ENCODE measurements around the gene PRMT3.

DNA sequence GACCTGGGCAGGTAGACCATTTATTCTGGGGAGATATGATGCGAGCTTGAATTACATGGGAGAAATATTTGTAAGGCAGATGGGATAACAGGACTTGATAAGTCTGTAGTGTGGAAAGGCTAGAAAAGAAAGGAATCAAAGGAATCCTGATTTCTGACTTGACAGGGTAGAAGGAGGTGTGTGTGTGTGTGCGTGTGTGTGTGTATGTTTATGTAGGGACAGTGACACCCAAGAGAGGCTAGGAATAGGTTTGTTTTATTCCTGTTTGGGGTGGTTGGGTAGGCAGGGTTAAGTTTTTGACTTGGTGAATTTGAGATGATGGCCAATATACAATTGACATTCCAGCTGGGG lies 24.4 kb upstream of the PRMT3 start:
- TF ChIP-seq RELA (CRISPR knock-in tag; IDR thresholded peaks at IDR 0.05; ENCODE audit: borderline replicate concordance) = no peak
- TF ChIP-seq, protein P1, sequence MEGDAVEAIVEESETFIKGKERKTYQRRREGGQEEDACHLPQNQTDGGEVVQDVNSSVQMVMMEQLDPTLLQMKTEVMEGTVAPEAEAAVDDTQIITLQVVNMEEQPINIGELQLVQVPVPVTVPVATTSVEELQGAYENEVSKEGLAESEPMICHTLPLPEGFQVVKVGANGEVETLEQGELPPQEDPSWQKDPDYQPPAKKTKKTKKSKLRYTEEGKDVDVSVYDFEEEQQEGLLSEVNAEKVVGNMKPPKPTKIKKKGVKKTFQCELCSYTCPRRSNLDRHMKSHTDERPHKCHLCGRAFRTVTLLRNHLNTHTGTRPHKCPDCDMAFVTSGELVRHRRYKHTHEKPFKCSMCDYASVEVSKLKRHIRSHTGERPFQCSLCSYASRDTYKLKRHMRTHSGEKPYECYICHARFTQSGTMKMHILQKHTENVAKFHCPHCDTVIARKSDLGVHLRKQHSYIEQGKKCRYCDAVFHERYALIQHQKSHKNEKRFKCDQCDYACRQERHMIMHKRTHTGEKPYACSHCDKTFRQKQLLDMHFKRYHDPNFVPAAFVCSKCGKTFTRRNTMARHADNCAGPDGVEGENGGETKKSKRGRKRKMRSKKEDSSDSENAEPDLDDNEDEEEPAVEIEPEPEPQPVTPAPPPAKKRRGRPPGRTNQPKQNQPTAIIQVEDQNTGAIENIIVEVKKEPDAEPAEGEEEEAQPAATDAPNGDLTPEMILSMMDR (IDR thresholded peaks at IDR 0.05) = no peak
- TF ChIP-seq, protein P2, sequence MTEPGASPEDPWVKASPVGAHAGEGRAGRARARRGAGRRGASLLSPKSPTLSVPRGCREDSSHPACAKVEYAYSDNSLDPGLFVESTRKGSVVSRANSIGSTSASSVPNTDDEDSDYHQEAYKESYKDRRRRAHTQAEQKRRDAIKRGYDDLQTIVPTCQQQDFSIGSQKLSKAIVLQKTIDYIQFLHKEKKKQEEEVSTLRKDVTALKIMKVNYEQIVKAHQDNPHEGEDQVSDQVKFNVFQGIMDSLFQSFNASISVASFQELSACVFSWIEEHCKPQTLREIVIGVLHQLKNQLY (CRISPR knock-in tag; IDR thresholded peaks at IDR 0.05) = no peak
- TF ChIP-seq, protein P3, sequence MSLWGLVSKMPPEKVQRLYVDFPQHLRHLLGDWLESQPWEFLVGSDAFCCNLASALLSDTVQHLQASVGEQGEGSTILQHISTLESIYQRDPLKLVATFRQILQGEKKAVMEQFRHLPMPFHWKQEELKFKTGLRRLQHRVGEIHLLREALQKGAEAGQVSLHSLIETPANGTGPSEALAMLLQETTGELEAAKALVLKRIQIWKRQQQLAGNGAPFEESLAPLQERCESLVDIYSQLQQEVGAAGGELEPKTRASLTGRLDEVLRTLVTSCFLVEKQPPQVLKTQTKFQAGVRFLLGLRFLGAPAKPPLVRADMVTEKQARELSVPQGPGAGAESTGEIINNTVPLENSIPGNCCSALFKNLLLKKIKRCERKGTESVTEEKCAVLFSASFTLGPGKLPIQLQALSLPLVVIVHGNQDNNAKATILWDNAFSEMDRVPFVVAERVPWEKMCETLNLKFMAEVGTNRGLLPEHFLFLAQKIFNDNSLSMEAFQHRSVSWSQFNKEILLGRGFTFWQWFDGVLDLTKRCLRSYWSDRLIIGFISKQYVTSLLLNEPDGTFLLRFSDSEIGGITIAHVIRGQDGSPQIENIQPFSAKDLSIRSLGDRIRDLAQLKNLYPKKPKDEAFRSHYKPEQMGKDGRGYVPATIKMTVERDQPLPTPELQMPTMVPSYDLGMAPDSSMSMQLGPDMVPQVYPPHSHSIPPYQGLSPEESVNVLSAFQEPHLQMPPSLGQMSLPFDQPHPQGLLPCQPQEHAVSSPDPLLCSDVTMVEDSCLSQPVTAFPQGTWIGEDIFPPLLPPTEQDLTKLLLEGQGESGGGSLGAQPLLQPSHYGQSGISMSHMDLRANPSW (CRISPR knock-in tag; conservative IDR thresholded peaks at IDR 0.05; ENCODE audit: low read depth) = no peak
- TF ChIP-seq FOXJ3 (CRISPR knock-in tag; IDR thresholded peaks at IDR 0.05; ENCODE audit: borderline replicate concordance) = no peak

All from WTC11 (cell line).